Brain pericyte (primary cell): ENCODE results near the gene SUOX.
A peak's percentile ranks its signal among the peaks of the same experiment; 100 is the strongest.
"Not testable (repeated sequence)": the region's sequence is repeated elsewhere in the genome, so short reads cannot be mapped to it uniquely, and the experiment has no call there.

ENCODE experiments used
- DNase-seq: peaks from one replicate; pipeline ENCODE4 v3.0.0-alpha.2; 2012; ENCODE audit warnings: low read depth, low spot score

SUOX gene

GRCh38 chr12:55996715-55997534 is at the start of gene SUOX:
Gene SUOX (plus strand): TSS chr12:55997276. CDS start chr12:56002222, 4,946 bp downstream.
- peak; percentile 88 for DNase-seq

GRCh38 chr12:55955344-55955743 is 41.7 kb upstream of the SUOX start:
- DNase-seq = no peak

- DNase-seq = no peak
These were observed 41.1 kb upstream of the SUOX start for GRCh38 chr12:55955800-55956508.

- DNase-seq = no peak
These were observed 39.8 kb upstream of the SUOX start for GRCh38 chr12:55957106-55957859.

- DNase-seq = no peak
These were observed 33.3 kb upstream of the SUOX start for GRCh38 chr12:55963760-55964159.

GRCh38 chr12:55965240-55965639 is 31.8 kb upstream of the SUOX start:
- DNase-seq = no peak

GRCh38 chr12:55965941-55966407 is 31.1 kb upstream of the SUOX start, which contains the start of gene PMEL:
Gene PMEL (minus strand): TSS chr12:55966042. CDS start chr12:55966011, 31 bp downstream.
- DNase-seq = no peak

- no peak for DNase-seq
These were observed 30.4 kb upstream of the SUOX start, which contains the start of gene CDK2 for GRCh38 chr12:55966408-55967281. Gene CDK2 (plus strand): TSS chr12:55966830. CDS start chr12:55967009, 179 bp downstream.

- no peak for DNase-seq
These were observed 27.7 kb upstream of the SUOX start for GRCh38 chr12:55969356-55969755.

- DNase-seq = no peak
These were observed 26.3 kb upstream of the SUOX start for GRCh38 chr12:55970775-55971174.

GRCh38 chr12:55972042-55972441 is 25.0 kb upstream of the SUOX start:
- no peak for DNase-seq

GRCh38 chr12:55972456-55972855 is 24.6 kb upstream of the SUOX start:
- no peak for DNase-seq

GRCh38 chr12:55972911-55973598 is 24.0 kb upstream of the SUOX start:
- DNase-seq = no peak

GRCh38 chr12:55973599-55974307 is 23.3 kb upstream of the SUOX start, which contains the start of gene RAB5B:
Gene RAB5B (plus strand): TSS chr12:55974078. CDS start chr12:55986961, 12,883 bp downstream.
- DNase-seq = peak; percentile 100

- no peak for DNase-seq
These were observed 22.8 kb upstream of the SUOX start for GRCh38 chr12:55974308-55974730.

GRCh38 chr12:55978393-55978792 is 18.7 kb upstream of the SUOX start:
- no peak for DNase-seq

GRCh38 chr12:55979069-55979468 is 18.0 kb upstream of the SUOX start:
- DNase-seq = no peak

GRCh38 chr12:55981882-55982281 is 15.2 kb upstream of the SUOX start:
- not testable (repeated sequence) for DNase-seq

- no peak for DNase-seq
These were observed 14.6 kb upstream of the SUOX start for GRCh38 chr12:55982319-55982936.
